CD4-positive, alpha-beta T cell treated with Interleukin-10 for 1 hour (primary cell): ENCODE results near the gene APP.
"Not testable (repeated sequence)": the region's sequence is repeated elsewhere in the genome, so short reads cannot be mapped to it uniquely, and the experiment has no call there.

Source experiments
- DNase-seq: peaks from one replicate; pipeline ENCODE4 v3.0.0-alpha.2; 2020

The APP gene

GRCh38 chr21:26060335-26061115, 110.0 kb downstream of the APP start:
- no peak for DNase-seq

DNA sequence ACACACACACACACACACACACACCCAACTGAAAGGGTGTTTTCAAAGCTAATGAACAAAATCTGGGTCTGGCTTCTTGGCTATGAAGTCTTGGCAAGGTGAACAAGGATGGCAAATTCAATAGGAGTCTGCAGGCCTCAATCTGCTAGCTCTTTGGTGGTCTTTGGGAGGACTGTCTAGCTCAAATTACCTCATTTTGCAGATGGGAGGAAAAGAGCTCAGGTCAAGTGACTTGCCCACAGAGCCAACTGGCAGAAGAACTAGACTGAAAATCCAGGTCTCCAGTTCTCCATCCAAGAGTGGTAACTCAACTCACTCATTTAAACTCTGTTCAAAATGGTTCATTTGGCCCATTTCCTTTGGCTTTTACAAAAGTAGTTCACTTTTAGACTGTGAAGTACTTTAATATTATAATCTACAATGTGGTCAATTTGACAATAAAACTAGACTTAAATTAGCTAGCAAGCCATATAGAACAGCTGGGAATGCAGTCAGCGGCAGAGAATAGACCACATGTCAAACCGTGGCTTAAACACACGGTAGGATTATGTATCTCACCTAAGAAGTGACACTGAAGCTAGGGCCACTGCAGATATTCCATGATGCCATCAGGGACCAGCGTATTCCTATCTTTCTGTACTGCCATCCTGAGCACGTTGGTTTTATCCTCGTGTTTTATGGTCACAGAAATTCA, 112.9 kb downstream of the APP start:
- no peak for DNase-seq

DNA sequence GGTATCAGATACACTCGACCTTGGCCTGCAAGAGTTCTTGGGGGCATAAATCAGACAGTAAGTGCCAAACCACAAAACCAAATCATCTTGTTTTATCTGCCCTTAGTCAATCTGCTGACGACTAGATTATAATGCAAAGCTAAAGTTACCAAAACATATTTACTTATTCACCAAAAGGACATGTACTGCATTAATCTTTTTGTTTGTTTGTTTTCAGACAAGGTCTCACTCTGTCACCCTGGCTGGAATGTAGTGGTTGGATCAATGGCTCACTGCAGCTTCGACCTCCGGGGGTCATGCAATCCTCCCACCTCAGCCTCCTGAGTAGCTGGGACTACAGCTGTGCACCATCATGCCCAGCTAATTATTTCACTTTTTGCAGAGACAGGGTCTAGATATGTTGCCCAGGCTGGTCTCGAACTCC, 114.7 kb downstream of the APP start:
- no peak for DNase-seq

- no peak for DNase-seq
Measured at GRCh38 chr21:26055010-26055409, 115.6 kb downstream of the APP start.

- no peak for DNase-seq
Measured at GRCh38 chr21:26052057-26052456, 118.5 kb downstream of the APP start.

DNA sequence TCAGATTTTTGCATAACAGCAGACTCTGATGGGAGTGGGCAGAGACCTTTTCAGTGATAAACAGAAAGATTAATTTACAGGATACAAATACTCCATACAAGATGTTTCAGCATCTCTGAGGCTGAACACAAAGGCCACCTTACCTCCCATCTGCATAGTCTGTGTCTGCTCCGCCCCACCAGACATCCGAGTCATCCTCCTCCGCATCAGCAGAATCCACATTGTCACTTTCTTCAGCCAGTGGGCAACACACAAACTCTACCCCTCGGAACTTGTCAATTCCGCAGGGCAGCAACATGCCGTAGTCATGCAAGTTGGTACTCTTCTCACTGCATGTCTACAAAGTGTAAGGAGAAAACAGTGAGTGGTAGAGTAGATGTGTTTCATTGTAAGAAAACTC, 119.7 kb downstream of the APP start:
- DNase-seq = no peak

DNA sequence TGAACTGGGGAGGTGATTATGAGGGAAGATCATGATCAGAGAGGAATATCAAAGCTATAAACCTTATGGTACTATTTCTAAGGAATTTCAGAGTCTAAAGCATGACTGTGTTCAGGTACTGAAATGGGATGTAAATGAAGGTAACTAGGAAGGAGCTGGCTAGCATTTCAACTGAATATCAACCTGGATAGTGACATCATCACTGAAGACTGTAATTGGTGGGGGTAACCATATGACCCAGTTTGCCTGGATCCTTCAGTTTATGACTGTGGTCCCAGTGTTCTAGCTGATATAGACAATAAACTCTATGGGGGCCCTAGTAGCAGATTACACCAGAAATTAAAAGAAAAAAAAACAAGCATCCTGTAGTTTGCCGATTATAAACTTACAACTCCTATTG, 120.8 kb downstream of the APP start:
- DNase-seq = no peak

- DNase-seq = no peak
Measured at GRCh38 chr21:26047279-26047967, 123.1 kb downstream of the APP start.

GRCh38 chr21:26043891-26044290, 126.7 kb downstream of the APP start:
- no peak for DNase-seq

- DNase-seq = no peak
Measured at GRCh38 chr21:26042181-26042876, 128.2 kb downstream of the APP start.

DNA sequence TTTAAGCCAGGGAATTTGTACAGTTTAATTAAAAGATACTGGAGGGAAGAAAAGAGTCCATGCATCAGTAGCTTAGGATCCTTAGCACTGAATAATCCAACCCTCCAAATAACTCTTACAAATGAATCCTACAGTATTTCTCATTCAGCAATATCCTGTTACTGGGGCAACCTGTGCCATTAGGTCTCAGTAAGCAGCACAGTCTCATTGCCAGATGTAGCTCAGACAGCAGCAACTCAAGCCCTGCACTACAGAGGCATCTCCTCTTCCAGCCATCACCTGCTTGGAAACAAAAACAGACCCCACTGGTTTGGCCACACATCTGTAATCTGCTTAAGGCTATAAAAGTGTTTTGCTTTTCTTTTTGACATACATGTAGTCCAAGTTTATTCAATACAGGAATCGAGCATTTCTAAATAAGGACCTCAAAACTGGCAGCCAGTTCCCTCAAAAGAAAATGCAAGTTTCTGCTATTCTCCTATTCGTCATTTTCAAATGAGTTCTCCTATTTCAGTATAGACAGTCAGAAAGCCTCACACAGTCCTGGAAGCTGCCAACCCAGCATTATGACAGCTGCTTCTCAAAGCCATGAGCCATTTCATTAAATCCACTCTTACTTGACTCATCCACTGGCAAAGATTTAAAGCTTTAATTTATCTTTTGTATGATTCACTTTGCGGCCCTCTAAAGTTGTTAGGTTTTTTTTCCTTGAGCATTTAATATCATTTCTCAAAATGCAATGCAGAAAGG, 129.0 kb downstream of the APP start:
- no peak for DNase-seq

GRCh38 chr21:26036916-26037315, 133.7 kb downstream of the APP start:
- DNase-seq = no peak

- DNase-seq = no peak
Measured at GRCh38 chr21:26032263-26032662, 138.3 kb downstream of the APP start.

DNA sequence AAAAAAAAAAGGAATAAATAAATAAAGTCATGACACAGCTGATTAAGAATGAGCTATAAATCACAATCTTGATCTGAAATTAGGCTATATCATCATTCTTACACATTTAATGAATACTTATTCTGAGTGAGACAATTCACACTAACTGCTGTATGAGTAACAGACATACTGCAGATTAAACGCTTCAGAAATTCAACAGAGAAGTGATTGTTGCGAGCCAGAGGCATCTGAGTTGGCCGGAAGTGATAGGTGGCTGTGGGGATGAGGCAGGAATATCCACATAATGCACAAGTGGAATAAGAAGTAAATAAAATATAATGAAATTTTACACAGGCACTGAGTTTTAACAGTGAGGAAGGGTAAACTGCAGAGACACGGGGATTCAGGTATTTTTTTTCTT, 142.4 kb downstream of the APP start:
- DNase-seq = no peak

- no peak for DNase-seq
Measured at GRCh38 chr21:26027696-26028095, 142.9 kb downstream of the APP start.

- DNase-seq = no peak
Measured at GRCh38 chr21:26025536-26026512, 144.7 kb downstream of the APP start.

DNA sequence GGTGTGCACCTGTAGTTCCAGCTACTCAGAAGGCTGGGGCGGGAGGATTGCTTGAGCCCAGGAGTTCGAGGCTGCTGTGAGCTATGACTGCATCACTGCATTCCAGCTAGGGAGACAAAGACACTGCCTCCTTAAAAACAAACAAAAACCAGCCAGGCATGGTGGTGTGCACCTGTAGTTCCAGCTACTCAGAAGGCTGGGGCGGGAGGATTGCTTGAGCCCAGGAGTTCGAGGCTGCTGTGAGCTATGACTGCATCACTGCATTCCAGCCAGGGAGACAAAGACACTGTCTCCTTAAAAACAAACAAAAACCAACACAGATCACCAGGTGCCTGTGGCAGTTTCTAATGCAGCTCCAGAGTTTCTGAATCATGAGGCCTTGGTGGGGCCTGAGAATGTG, 147.2 kb downstream of the APP start:
- DNase-seq = not testable (repeated sequence)

DNA sequence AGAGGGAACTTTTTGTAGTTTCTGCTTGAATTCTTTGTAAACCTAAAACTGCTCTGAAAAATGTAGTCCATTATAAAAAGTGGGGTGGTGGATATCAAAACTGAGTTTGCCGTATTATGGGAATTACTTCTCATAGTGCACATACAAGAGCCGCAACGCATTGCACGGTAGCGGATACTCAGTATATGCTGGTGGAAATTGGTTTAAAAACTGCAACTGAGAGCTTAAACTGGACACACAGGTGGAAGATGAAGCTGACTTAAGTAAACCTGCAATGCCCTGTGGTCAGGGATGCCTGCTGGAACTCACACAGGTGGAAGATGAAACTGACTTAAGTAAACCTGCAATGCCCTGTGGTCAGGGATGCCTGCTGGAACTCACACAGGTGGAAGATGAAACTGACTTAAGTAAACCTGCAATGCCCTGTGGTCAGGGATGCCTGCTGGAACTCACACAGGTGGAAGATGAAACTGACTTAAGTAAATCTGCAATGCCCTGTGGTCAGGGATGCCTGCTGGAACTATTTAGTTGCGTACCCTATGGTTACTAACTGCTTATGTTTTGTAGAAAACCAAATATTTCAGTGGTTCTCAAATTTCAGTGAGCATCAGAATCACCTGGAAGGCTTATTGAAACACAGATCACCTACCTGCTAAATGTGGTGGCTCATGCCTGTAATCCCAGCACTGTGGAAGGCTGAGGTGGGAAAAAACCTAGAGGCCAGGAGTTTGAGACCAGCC, 147.8 kb downstream of the APP start:
- not testable (repeated sequence) for DNase-seq

GRCh38 chr21:26020510-26020909, 150.1 kb downstream of the APP start:
- no peak for DNase-seq

GRCh38 chr21:26020081-26020480, 150.5 kb downstream of the APP start:
- DNase-seq = no peak

DNA sequence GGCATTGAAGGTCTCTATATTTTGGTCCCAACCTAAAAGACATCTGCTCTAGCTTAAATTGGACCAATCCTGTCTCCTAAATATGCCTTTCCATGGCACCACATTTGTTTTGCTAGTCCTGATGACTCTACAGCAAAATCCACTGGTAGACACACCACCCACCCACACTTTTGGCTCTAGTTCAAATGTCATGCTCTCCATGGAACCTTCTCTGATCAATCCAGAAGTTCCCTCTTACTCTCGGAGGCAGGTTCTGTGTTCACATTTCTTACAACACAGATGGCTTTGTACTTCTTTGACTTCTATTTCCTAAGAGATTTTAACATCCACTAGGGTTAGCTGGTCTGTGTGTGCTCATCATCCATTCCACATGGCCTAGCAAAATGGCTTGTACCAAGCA, 151.3 kb downstream of the APP start:
- DNase-seq = no peak
